ENCODE measurements around the gene STAMBPL1.

STAMBPL1 gene

GRCh38 chr10:88954458-88955083 lies 74.5 kb downstream of the STAMBPL1 start:
- no peak for DNase-seq

GRCh38 chr10:88957381-88957780 lies 77.3 kb downstream of the STAMBPL1 start:
- DNase-seq, result no peak

- no peak for DNase-seq
Observed at GRCh38 chr10:88958721-88959120, 78.7 kb downstream of the STAMBPL1 start.

GRCh38 chr10:88960802-88961201 lies 80.8 kb downstream of the STAMBPL1 start:
- DNase-seq, result no peak

GRCh38 chr10:88961266-88961665 lies 81.2 kb downstream of the STAMBPL1 start:
- DNase-seq, result no peak

- DNase-seq, result no peak
Observed at GRCh38 chr10:88962336-88962735, 82.3 kb downstream of the STAMBPL1 start.

GRCh38 chr10:88963318-88963717 lies 83.3 kb downstream of the STAMBPL1 start:
- no peak for DNase-seq

- DNase-seq, result no peak
Observed at GRCh38 chr10:88964360-88964759, 84.3 kb downstream of the STAMBPL1 start.

- no peak for DNase-seq
Observed at GRCh38 chr10:88964869-88965415, 84.9 kb downstream of the STAMBPL1 start.

- DNase-seq, result no peak
Observed at GRCh38 chr10:88966797-88967196, 86.8 kb downstream of the STAMBPL1 start.

GRCh38 chr10:88968391-88968790 lies 88.3 kb downstream of the STAMBPL1 start:
- DNase-seq, result no peak

GRCh38 chr10:88971221-88972061 lies 91.4 kb downstream of the STAMBPL1 start:
- DNase-seq, result no peak

Measured in NCI-H774 (cell line).